Dedifferentiated amniotic fluid mesenchymal stem cell (primary cell): ENCODE results near the gene API5.
"Not testable (repeated sequence)": the region's sequence is repeated elsewhere in the genome, so short reads cannot be mapped to it uniquely, and the experiment has no call there.

ENCODE experiments used
- DNase-seq: peaks from one replicate; pipeline ENCODE4 v3.0.0-alpha.2; 2016; ENCODE audit errors: extremely low spot score

API5 gene

GRCh38 chr11:43311791-43312607 lies at the start of gene API5:
TSS of gene API5 (plus strand) at chr11:43311996. CDS start at chr11:43312128, 132 bp downstream.
- peak; percentile 94 for DNase-seq

- DNase-seq, result no peak
Observed at GRCh38 chr11:43267856-43268580, 43.8 kb upstream of the API5 start.

GRCh38 chr11:43268786-43269185 lies 43.0 kb upstream of the API5 start:
- DNase-seq, result no peak

GRCh38 chr11:43269254-43269918 lies 42.4 kb upstream of the API5 start:
- no peak for DNase-seq

- DNase-seq, result no peak
Observed at GRCh38 chr11:43270468-43270867, 41.3 kb upstream of the API5 start.

GRCh38 chr11:43278193-43278956 lies 33.4 kb upstream of the API5 start:
- peak; percentile 28 for DNase-seq

DNA sequence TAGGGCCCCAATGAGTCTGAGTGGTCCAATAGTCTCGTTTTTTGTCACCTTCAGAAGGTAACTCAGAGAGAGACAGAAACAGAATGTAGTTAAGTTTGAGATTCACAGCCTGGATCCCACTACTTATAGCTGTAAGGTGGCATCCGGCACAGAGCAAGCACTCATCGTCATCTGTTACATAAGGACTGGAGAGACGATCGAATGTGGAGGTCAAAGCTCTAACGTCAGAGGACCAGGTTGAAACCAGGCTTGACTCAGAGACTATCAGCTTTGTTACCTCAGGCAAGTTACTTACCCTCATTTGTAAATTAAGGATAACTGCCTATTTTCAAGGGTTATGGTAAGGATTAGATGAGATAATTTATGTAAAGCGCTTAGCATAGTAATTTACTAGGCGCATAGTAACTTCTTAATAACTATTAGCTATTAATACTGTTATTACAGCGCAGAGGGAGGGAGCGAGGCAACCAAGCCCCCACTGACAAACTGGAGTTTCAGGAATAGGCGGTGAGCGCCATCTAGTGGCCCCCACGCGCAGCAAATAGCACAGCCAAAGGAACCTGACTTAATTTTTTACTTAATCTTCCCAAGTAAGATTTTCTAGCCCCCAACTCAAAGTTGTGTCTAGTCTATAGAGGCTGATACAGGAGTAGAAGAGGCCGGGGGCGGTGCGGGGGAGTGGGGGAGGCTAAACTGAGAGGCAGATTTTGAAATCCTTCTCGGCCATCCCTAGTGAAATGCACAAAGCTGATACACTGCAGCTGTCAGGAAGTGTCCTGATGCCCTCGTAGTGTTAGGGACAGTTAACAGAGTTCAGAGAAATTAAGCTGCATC lies 29.0 kb upstream of the API5 start:
- DNase-seq, result no peak

DNA sequence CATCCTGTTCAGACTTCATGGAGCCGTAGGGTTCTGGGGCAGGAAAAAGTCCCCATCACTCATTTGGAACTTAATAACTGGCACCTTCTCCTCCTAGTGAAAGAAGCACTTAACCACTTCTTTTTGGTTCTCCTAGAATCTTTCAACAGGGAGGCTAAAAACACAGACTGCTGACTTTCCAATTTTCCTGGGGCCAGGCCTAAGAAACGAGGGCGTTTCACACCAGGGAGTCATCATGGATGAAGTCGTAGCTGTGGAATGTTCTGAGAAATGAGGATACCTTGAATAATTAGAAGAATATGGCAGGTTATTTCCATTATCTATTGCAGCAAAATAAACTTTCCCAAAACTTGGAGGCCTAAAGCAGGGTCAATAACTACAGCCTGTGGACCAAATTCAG lies 26.0 kb upstream of the API5 start:
- DNase-seq, result no peak

DNA sequence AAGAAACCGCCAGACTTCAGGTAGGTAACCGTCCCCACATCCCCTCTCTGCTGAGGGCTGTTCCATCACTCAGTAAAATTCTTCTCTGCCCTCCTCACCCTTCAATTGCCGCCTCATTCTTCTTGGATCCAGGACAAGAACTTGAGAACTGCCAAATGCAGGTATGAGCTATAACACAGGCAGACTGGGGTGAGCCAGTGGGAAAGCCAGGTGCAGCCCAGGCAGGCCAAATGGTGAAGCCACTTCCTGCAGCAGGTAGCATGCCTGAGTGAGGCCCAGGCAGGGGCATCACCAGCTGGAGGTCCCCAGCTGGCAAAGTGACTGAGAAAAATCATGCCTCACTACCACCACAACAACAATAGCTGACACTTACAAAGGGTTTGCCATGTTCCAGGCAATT lies 22.4 kb upstream of the API5 start:
- DNase-seq, result no peak

DNA sequence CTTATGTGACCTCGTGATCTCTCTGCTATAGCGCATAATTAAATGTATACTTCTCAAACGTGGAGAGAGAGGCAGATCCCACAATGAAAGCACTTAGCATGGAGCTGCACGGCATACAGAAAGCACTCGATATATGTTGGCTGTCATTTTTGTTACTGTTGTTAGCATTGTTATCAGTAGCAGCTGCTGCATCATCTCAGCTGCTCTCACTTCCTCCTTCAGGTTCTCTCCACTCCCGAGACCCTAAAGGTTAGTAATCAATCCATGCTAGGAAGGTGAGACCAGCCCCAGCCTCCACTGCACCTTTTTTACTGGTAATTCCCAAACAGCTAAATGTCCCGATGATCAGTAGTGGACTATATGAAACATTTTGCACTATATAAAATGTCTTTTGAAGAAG lies 13.4 kb upstream of the API5 start:
- no peak for DNase-seq

- no peak for DNase-seq
Observed at GRCh38 chr11:43315966-43316365, 4.2 kb downstream of the API5 start.

DNA sequence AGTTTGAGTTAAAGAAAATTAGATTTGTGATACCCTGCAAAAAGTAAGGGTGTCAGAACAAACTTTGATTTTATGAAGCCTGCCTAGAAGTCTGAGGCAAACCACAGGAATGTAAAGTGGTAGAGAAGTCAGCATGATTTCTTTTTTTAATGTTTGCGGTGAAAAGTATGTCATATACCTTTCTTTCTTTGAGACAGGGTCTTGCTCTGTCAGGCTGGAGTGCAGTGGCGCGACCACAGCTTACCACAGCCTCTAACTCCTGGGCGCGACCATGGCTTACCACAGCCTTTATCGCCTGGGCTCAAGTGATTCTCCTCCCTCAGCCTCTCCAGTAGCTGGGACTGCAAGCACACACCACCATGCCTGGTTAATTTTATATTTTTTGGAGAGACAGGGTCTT lies 4.7 kb downstream of the API5 start:
- DNase-seq, result no peak

GRCh38 chr11:43327987-43328386 lies 16.2 kb downstream of the API5 start:
- peak; percentile 43 for DNase-seq

DNA sequence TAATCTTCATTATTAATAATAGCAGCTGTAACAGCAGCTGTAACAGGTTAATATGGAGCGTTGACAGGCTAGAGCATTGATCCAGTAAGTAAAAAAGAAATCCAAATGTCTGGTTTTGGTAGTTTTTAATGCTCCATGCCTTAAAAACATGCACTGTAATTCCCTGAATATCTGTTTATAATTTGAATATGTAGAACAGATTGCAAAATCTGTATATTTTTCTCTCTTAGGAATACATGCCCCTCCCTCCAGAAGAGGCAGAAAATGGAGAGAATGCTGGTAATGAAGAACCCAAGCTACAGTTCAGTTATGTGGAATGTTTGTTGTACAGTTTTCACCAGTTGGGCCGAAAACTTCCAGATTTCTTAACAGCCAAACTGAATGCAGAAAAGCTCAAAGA lies 16.7 kb downstream of the API5 start:
- no peak for DNase-seq

DNA sequence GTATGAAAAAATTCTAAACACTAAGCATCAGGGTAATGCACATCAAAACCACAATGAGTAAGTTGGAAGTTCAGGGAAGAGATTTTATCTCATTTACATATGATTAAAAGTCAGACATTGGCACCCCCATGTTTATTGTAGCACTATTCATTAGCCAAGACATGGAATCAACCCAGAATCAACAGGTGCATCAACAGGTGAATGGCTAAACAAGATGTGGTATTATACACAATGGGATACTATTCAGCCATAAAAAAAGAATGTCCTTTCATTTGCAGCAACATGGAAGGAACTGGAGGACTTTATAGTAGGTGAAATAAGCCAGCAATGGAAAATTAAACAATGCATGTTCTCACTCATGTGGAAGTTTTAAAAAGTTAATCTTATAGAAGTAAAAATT lies 29.4 kb downstream of the API5 start:
- DNase-seq, result no peak

DNA sequence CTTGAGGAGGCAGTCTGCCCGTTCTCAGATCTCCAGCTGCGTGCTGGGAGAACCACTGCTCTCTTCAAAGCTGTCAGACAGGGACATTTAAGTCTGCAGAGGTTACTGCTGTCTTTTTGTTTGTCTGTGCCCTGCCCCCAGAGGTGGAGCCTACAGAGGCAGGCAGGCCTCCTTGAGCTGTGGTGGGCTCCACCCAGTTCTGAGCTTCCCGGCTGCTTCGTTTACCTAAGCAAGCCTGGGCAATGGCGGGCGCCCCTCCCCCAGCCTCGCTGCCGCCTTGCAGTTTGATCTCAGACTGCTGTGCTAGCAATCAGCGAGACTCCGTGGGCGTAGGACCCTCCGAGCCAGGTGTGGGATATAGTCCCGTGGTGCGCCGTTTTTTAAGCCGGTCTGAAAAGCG lies 39.6 kb downstream of the API5 start:
- not testable (repeated sequence) for DNase-seq

DNA sequence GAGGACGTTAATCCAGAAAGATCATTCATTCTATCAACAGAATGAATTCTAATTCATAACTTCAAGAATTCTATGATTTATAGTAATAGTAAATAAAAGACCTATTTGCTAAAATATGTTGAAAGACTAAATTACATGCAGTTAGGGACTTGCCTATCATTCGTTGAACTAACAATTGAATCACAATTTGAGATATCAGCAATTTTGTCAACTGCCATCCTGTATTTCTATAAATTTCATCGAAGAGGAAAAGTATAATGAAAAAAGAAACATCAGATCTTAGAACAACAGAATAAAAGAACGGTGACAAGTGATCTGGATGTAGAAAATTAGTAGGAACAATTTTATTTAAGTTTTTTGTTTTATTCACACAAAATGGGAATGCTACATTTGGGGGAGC lies 42.5 kb downstream of the API5 start:
- no peak for DNase-seq

GRCh38 chr11:43356336-43356735 lies 44.5 kb downstream of the API5 start:
- DNase-seq, result no peak

GRCh38 chr11:43358279-43358800 lies 46.5 kb downstream of the API5 start:
- DNase-seq, result no peak

DNA sequence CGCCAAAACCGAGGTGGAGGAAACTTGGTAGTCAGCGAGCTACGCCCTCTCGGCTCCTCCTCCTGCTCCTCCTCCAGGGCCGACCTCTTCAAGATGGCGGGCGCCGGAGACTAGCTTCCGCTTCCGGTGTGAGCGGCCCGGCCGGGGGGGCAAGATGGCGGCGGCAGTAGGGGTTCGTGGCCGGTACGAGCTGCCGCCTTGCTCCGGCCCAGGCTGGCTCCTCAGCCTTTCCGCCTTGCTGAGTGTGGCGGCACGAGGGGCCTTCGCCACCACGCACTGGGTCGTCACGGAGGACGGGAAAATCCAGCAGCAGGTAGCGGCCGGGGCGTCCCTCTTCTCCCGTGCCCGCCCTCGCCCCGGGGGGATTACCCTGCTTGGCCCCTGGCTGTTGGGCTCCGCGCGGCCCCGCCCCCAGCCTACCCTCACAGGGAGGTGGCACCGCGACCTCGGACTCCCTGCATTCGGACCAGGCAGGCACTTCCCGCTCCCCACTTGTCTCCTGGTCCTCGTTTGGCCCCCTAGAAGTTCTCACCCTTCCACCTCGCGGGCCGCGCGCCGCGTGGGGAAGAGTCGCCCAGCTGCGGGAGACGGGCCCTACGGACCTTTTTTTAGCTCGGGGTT lies 47.1 kb downstream of the API5 start, which contains the start of gene TTC17:
TSS of gene TTC17 (plus strand) at position 120 of the 621 bp plus-strand sequence. CDS start at position 155, 35 bp downstream.
- peak; percentile 90 for DNase-seq
